DOHH2 (cell line): ENCODE measurements around the gene PLAC8.

Experiments
- EZH2phosphoT487 ChIP-seq: fragments of 200-600 bp; sonication (generic); IDR thresholded peaks from 2 replicates; pipeline ENCODE4 v1.6.1; 2017; ENCODE audit warnings: borderline replicate concordance, mild to moderate bottlenecking, antibody characterized with exemption, low read length, moderate library complexity, mixed read lengths
- TF ChIP-seq, protein P1 (sequence below): fragments of 200-600 bp; sonication (generic); IDR thresholded peaks from one replicate; pipeline ENCODE4 v1.5.1; 2014; ENCODE audit warnings: antibody characterized with exemption, mild to moderate bottlenecking, low read depth, low read length; ENCODE audit not compliant: poor library complexity, severe bottlenecking

DNA sequence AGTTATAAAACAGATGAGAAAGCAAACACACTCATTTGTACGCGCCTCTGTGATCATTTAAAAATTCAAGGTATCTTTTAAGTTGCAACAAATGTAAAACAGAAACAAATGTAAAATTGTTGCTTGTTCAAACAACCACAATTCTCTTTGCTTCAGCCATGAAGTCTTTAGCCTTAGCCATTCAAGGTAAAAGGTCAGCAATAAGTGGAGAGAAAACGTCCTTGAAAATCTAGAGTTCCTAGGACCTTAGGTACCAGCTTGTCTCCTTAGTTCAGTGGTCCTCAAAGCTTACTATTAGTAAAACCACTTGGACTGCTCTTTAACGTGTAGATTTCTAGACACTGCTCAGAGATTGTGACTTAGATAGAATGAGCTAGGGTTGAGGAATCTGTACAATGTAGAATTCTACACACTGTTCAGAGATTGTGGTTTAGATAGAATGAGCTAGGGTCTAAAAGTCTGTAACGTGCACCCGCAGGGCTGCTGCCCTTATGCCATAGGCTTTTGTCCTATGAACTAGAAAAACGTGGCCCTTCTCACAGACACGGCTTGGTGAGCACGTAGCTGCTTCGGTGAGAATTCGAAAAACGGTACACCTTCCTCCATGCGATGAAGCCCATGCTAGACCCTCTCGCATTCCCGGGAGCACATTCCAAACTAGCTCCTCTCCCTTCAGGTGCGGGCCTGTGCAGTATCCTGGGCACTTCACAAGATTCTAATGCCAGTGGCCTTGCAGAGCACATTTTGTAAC lies 1.7 kb downstream of the PLAC8 start:
- TF ChIP-seq, protein P1, sequence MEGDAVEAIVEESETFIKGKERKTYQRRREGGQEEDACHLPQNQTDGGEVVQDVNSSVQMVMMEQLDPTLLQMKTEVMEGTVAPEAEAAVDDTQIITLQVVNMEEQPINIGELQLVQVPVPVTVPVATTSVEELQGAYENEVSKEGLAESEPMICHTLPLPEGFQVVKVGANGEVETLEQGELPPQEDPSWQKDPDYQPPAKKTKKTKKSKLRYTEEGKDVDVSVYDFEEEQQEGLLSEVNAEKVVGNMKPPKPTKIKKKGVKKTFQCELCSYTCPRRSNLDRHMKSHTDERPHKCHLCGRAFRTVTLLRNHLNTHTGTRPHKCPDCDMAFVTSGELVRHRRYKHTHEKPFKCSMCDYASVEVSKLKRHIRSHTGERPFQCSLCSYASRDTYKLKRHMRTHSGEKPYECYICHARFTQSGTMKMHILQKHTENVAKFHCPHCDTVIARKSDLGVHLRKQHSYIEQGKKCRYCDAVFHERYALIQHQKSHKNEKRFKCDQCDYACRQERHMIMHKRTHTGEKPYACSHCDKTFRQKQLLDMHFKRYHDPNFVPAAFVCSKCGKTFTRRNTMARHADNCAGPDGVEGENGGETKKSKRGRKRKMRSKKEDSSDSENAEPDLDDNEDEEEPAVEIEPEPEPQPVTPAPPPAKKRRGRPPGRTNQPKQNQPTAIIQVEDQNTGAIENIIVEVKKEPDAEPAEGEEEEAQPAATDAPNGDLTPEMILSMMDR, result no peak
- no peak for TF ChIP-seq EZH2phosphoT487
